HG03520 (cell line): ENCODE results near the gene GAL3ST2.
"Not testable (repeated sequence)": the region's sequence is repeated elsewhere in the genome, so short reads cannot be mapped to it uniquely, and the experiment has no call there.

Source experiments
- ATAC-seq: cut with Tn5 transposase; IDR thresholded peaks from one replicate; pipeline ENCODE4 v1.9.1; 2021; ENCODE audit warnings: mild to moderate bottlenecking, moderate library complexity; ENCODE audit not compliant: unreplicated experiment

GAL3ST2 gene

GRCh38 chr2:241806217-241806616 is 29.6 kb downstream of the GAL3ST2 start:
- not testable (repeated sequence) for ATAC-seq

DNA sequence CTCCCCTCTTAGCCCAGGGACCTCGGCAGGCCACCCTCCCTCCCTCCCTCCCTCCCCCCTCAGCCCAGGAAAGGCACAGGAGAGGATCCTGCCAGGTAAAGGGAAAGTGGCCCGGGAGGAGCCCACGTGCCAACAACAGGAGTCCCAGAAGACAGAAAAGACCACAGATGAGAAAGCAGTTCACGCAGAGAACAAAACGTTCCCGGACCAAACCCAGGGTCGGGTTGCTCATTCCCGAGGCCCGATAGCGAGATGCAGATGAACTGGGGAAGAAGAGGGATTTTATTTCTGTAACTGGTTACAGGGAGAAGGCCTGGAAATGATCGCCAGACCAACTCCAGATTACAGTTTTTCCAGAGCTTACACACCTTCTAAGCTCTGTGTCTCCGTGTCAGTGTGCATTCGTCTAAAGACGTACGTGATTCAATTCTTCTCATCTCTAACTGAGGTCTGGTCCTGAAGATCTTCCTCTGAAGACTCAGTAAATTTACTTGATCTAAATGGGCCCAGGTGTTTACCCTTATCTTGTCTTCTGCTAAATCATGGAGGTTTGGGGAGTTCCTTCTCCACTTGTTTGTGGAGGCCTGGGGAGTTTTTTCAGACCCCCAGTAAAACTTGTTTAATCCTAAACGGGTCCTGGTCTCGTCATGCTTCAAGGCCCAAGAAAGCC is 31.6 kb downstream of the GAL3ST2 start:
- ATAC-seq: no peak

DNA sequence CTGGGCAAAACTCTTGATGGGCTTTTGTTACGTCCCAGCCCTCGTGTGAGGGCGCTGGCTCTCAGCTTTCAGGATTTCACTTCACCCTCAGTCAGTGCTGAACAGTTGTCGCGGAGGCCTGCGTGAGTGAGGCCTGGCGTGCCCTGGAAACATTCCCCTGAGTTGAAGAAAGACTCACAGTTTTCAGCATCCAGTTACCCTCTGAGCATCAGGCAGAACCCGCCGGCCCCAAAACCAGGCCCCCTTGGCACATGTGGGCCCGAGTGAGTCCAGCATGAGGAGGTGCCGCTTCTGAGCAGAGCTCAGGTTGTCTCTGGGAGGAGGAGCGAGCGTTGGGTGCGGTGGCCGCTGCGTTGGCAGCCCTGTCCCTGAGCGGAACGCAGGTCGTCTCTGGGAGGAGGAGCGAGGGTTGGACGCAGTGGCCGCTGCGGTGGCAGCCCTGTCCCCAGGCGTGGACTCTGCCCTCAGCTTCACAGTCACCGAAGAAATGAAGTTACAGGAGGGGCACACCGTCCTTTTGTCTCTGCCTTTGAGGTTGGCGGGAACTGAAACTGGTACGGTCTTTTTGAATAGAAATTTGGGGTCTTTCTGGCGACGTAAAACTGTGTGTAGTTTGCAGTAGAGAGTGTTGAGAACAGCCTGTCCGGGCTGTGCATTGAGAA is 32.2 kb downstream of the GAL3ST2 start, which contains the start of gene NEU4:
TSS of gene NEU4 (plus strand) at position 473 of the 662 bp plus-strand sequence. CDS start 5,292 bp downstream, outside the sequence.
- no peak for ATAC-seq

- no peak for ATAC-seq
These were observed 33.0 kb downstream of the GAL3ST2 start for GRCh38 chr2:241809383-241810306.

DNA sequence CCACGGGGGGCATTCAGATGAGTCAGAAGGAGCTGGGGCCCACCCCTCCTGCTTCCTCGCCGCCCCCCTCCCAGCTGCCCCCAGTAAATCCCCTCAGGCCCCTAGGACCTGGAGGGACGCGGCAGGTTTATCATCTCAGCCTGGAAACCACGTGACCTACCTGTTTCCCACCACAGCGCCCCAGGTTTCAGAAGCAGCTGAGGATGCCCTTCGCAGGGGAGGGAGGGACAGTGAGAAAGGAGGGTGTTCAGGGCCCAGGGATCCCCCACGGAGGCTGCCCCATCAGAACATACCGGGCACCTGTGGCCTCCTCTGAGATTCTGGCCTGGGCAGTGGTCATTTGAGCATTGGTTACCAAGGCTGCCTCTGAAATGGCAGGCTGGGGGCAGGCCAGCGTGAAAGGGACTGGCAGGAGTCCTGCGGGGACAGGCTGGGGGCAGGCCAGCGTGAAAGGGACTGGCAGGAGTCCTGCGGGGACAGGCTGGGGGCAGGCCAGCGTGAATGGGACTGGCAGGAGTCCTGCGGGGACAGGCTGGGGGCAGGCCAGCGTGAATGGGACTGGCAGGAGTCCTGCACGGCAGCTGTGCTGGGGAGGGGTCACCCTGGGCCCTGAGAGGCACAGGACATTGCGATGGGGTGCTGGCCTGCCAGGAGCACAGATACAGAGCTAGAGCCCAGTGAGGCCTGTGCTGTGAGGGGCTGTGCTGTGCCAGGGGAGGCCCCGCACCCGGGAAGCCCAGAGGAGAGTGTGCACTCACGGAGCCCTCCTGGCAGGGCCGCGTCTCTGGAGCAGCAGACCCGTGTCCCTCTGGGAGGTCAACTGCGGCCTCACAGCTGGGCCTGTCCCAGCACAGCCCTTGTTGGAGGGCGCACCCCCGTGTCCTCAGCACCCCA is 33.9 kb downstream of the GAL3ST2 start:
- no peak for ATAC-seq

DNA sequence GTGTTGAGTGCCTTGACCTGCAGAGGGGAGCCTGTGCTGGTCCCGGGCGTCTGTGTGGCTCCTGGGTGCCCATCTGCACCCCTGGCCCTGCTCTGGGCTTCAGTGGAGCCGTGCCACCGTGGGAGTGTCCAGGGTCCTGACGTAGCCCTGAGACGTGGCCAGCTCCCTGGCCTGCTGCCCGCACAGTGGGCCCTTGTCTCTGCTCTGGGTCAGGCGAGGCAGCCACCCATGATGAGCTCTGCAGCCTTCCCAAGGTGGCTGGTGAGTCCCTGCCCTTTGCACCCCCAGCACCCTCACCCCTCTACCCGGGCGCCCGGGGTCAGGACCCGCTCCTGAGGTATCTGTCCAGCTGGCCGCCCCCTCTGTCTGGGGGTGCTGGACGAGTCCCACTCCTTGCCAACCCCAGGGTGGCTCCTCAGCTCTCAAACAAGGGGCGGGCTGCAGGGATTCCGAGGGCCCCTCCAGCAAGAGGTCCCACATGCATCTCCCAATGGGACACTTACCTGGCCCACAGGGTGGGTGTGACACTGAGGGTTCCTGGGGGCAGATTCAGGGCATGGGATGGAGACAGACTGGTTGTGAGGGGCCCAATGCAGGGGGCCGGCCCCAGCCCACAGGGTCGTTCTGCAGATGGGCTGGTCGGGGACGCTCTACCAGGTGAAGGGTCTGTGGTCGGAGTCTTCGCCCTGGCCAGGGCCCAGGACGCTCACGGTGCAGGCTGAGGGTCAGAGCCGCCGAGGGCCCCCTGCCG is 34.8 kb downstream of the GAL3ST2 start:
- ATAC-seq: no peak

GRCh38 chr2:241811952-241812729 is 35.5 kb downstream of the GAL3ST2 start:
- no peak for ATAC-seq

- ATAC-seq: no peak
These were observed 36.4 kb downstream of the GAL3ST2 start for GRCh38 chr2:241812730-241813643.

DNA sequence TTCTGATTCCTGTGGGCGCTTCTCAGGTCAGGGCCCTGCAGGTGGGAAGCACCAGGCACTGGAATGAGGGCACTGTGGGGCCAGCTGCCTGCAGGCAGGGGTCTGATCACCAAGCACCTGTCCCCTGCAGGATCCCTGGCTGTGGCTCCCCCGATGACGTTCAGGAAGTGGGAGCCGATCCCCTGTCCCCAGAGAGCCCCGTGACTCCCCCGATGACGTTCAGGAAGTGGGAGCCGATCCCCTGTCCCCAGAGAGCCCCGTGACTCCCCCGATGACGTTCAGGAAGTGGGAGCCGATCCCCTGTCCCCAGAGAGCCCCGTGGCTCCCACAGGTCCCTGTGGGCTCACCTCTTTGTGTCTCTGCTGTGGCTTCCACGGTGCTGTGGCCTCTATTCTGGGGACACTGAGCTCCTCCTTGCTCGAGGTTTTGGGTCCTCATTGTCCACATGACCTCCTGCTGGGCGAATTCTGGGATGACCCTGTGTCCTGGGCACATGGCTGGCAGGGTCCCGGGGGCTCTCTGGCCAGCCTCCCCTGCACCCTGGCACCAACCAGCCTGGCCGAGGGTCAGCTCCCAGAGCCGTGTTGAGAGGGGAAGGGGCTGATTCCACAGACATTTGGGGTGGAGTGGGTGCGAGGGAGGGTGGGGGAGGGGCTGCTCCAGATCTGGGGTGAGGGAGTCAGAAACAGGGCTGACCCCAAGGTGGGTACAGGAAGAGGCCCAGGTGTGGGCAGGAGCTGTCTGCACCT is 37.2 kb downstream of the GAL3ST2 start:
- no peak for ATAC-seq

GRCh38 chr2:241814393-241814642 is 37.7 kb downstream of the GAL3ST2 start:
- ATAC-seq: no peak

DNA sequence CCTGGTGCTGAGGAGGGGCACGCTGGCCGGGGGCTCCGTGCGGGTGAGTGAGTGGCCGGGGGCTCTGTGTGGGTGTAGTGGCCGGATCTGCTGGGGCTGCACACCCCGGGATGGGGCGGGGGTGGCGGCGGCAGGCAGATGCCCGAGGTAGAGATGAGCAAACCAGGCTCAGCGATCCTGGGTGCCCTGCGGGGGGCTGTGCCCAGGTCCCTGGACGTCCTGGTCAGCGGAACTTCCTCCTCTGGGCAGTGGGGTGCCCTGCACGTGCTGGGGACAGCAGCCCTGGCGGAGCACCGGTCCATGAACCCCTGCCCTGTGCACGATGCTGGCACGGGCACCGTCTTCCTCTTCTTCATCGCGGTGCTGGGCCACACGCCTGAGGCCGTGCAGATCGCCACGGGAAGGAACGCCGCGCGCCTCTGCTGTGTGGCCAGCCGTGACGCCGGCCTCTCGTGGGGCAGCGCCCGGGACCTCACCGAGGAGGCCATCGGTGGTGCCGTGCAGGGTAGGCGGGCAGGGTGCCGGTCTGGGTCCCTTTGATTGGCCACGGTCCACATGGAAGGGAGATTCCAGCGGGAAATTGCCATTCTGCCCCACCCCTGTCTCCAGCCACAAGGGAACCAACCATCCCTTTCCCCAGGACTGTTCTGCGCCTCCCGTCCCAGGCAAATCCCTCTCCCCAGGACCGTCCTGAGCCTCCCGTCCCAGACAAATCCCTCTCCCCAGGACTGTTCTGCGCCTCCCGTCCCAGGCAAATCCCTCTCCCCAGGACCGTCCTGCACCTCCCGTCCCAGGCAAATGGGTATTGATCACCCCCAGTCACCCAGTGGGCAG is 38.2 kb downstream of the GAL3ST2 start:
- ATAC-seq: no peak

- no peak for ATAC-seq
These were observed 39.1 kb downstream of the GAL3ST2 start for GRCh38 chr2:241815477-241816430.

DNA sequence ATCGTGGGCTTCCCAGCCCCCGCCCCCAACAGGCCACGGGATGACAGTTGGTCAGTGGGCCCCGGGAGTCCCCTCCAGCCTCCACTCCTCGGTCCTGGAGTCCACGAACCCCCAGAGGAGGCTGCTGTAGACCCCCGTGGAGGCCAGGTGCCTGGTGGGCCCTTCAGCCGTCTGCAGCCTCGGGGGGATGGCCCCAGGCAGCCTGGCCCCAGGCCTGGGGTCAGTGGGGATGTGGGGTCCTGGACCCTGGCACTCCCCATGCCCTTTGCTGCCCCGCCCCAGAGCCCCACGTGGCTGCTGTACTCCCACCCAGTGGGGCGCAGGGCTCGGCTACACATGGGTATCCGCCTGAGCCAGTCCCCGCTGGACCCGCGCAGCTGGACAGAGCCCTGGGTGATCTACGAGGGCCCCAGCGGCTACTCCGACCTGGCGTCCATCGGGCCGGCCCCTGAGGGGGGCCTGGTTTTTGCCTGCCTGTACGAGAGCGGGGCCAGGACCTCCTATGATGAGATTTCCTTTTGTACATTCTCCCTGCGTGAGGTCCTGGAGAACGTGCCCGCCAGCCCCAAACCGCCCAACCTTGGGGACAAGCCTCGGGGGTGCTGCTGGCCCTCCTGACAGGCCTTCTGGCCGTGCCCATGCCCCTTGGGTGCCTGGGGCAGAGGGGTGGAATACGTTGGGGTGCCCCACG is 40.0 kb downstream of the GAL3ST2 start:
- ATAC-seq: no peak

- no peak for ATAC-seq
These were observed 40.7 kb downstream of the GAL3ST2 start for GRCh38 chr2:241817126-241817820.
